ENCODE measurements around the gene CRYGC. TPM values are rescaled to one million over a fixed set of nuclear protein-coding genes. Genes with fewer than 3 reads are reported as not detected.

The CRYGC gene
- total RNA-seq, 1 experiment from 2014 or later = not detected

Other genes starting within 250 kb of the CRYGC start
- gene PLEKHM3, start 104.3 kb downstream of the CRYGC start, total RNA-seq (2014; rRNA removed; shearing (Covaris generic); ENCODE audit: low replicate concordance) = 6.0 and 6.4 TPM in 2 replicates
- not detected in 2 replicates for gene CRYGD, start 5.3 kb downstream of the CRYGC start, total RNA-seq (2014; rRNA removed; shearing (Covaris generic); ENCODE audit: low replicate concordance)
- not detected in 2 replicates for gene CRYGB, start 16.3 kb upstream of the CRYGC start, total RNA-seq (2014; rRNA removed; shearing (Covaris generic); ENCODE audit: low replicate concordance)
- not detected in 2 replicates for gene CRYGA, start 33.8 kb upstream of the CRYGC start, total RNA-seq (2014; rRNA removed; shearing (Covaris generic); ENCODE audit: low replicate concordance)
- not detected in 2 replicates for gene C2orf80, start 60.2 kb upstream of the CRYGC start, total RNA-seq (2014; rRNA removed; shearing (Covaris generic); ENCODE audit: low replicate concordance)
- gene IDH1, start 125.2 kb upstream of the CRYGC start, total RNA-seq (2014; rRNA removed; shearing (Covaris generic); ENCODE audit: low replicate concordance) = 29.6 and 37.0 TPM in 2 replicates
- 7.1 and 9.4 TPM in 2 replicates for gene PIKFYVE, start 136.4 kb upstream of the CRYGC start, total RNA-seq (2014; rRNA removed; shearing (Covaris generic); ENCODE audit: low replicate concordance)